Measurements from ENCODE around the gene NTSR1. TPM values are rescaled to one million over a fixed set of nuclear protein-coding genes. Genes with fewer than 3 reads are reported as not detected.
A peak's percentile ranks its signal among the peaks of the same experiment; 100 is the strongest.

NTSR1 gene
- total and polyA plus RNA-seq, 2 of the 13 experiments (the other 11 are each of a cell fraction or from before 2014, with no cell fraction given), result 0.09 to 0.12 TPM

GRCh38 chr20:62736026-62736406, 27.4 kb downstream of the NTSR1 start:
- Histone ChIP-seq H2AFZ (ENCODE audit: low read length) (no peak overlapping the region), H3K27me3 (ENCODE audit: control insufficient read depth in 1 of 2, insufficient read depth in 2 of 2, low read length in 2 of 2) (peaks cover 56 to 94% of the 10 kb centered on the region in 2 experiments), H3K9ac (ENCODE audit: insufficient read depth, low read depth, low read length) (no peak overlapping the region), H3K36me3 (replicated peaks in 1 of 2; ENCODE audit: control insufficient read depth in 1 of 2, insufficient read depth in 2 of 2, low read length in 2 of 2) (no peaks in the 10 kb centered on the region), H4K20me1 (ENCODE audit: insufficient read depth, low read length) (no peaks in the 10 kb centered on the region; the same call in 1 of the 2 replicates), H3K4me1 (ENCODE audit: insufficient read depth, low read length) (peaks cover 11% of the 10 kb centered on the region; the same call in 1 of the 2 replicates), H3K9me3 (ENCODE audit: low read length) (no peaks in the 10 kb centered on the region), H3K4me3 (replicated peaks in 1 of 3; ENCODE audit: insufficient read depth in 1 of 3, low read depth in 2 of 3, low read length in 3 of 3) (no peak overlapping the region), H3K4me2 (ENCODE audit: low read depth, low read length) (no peak overlapping the region), H3K79me2 (ENCODE audit: insufficient read depth, low read length) (no peaks in the 10 kb centered on the region), H3K27ac (ENCODE audit: extremely low read length, insufficient read depth, low read length) (no peak overlapping the region)
- no peak for DNase-seq (ENCODE audit: low spot score)
- FAIRE-seq, result no peak
- no TSS peak for BruUV-seq (replicated peaks)
- ATAC-seq, result no peak
- intact Hi-C loops (cut with micrococcal nuclease; ENCODE audit: unreplicated experiment) (no loop called here), in situ Hi-C loops (cut with HindIII; ENCODE audit: extremely low pct_ligation_motif_present, low pct_unique_long_range_greater_than_20kb) (no loop called here)
- TF ChIP-seq ZNF776 (CRISPR knock-in tag; IDR thresholded peaks at IDR 0.05) (0 out of 2 replicates have a peak, but pooled peaks have one; percentile 31), EZH2 (conservative IDR thresholded peaks at IDR 0.05; ENCODE audit: low read depth, low read length) (0 out of 2 replicates have a peak, but pooled peaks have one; percentile 24), ZNF589 (CRISPR knock-in tag; conservative IDR thresholded peaks at IDR 0.05) (no peak), ZNF326 (CRISPR knock-in tag; IDR thresholded peaks at IDR 0.05; ENCODE audit: borderline replicate concordance) (no peak)
- ChIA-PET POLR2A (no interaction called here), CTCF (ENCODE audit: low intra/inter-chr PET ratio, low total read pairs) (no interaction called here)
- WGBS (ENCODE audit: low lambda C conversion rate), result 25% methylated on average over 4 of the region's 8 CpGs

- H2AFZ ChIP-seq (ENCODE audit: low read length), result no peak overlapping the region
- ATAC-seq, result no peak
- ChIA-PET CTCF (ENCODE audit: low intra/inter-chr PET ratio, low total read pairs) (no interaction called here), POLR2A (no interaction called here)
- in situ Hi-C loops (cut with HindIII; ENCODE audit: extremely low pct_ligation_motif_present, low pct_unique_long_range_greater_than_20kb) (no loop called here), intact Hi-C loops (cut with micrococcal nuclease; ENCODE audit: unreplicated experiment) (no loop called here)
- no peak overlapping the region for H3K9ac ChIP-seq (ENCODE audit: insufficient read depth, low read depth, low read length)
- H3K27me3 ChIP-seq (ENCODE audit: control insufficient read depth in 1 of 2, insufficient read depth in 2 of 2, low read length in 2 of 2), result peaks cover 56 to 98% of the 10 kb centered on the region in 2 experiments
- no TSS peak for BruUV-seq (replicated peaks)
- FAIRE-seq, result no peak
- no peaks in the 10 kb centered on the region for H3K9me3 ChIP-seq (ENCODE audit: low read length)
- 35% methylated on average over 13 of the region's 14 CpGs for WGBS (ENCODE audit: low lambda C conversion rate)
- no peak overlapping the region for H3K4me2 ChIP-seq (ENCODE audit: low read depth, low read length)
- H3K4me1 ChIP-seq (ENCODE audit: insufficient read depth, low read length), result peaks cover 11% of the 10 kb centered on the region; the same call in 1 of the 2 replicates
- no peak overlapping the region for H3K27ac ChIP-seq (ENCODE audit: extremely low read length, insufficient read depth, low read length)
- no peaks in the 10 kb centered on the region for H3K36me3 ChIP-seq (replicated peaks in 1 of 2; ENCODE audit: control insufficient read depth in 1 of 2, insufficient read depth in 2 of 2, low read length in 2 of 2)
- no peaks in the 10 kb centered on the region; the same call in 1 of the 2 replicates for H4K20me1 ChIP-seq (ENCODE audit: insufficient read depth, low read length)
- TF ChIP-seq PHF21A (CRISPR knock-in tag; IDR thresholded peaks at IDR 0.05) (no peak), EZH2 (conservative IDR thresholded peaks at IDR 0.05; ENCODE audit: low read depth, low read length) (peak; percentile 18; the same call in 1 of the 2 replicates)
- no peaks in the 10 kb centered on the region for H3K79me2 ChIP-seq (ENCODE audit: insufficient read depth, low read length)
- no peak for DNase-seq (ENCODE audit: low spot score)
- no peak overlapping the region for H3K4me3 ChIP-seq (replicated peaks in 1 of 3; ENCODE audit: insufficient read depth in 1 of 3, low read depth in 2 of 3, low read length in 3 of 3)
Observed at GRCh38 chr20:62736407-62737071, 27.9 kb downstream of the NTSR1 start.
